22Rv1 (cell line): ENCODE measurements around the gene RHBDF2.
"Not testable (repeated sequence)": the region's sequence is repeated elsewhere in the genome, so short reads cannot be mapped to it uniquely, and the experiment has no call there.

Experiments used
- ZFX ChIP-seq: fragments of 450-650 bp; IDR thresholded peaks from 2 replicates; pipeline ENCODE4 v1.6.1; 2017; ENCODE audit warnings: antibody characterized with exemption, borderline replicate concordance
- TF ChIP-seq, protein P1 (sequence below): fragments of 450-650 bp; IDR thresholded peaks from 2 replicates; pipeline ENCODE4 v1.5.1; 2017; ENCODE audit warnings: mild to moderate bottlenecking

DNA sequence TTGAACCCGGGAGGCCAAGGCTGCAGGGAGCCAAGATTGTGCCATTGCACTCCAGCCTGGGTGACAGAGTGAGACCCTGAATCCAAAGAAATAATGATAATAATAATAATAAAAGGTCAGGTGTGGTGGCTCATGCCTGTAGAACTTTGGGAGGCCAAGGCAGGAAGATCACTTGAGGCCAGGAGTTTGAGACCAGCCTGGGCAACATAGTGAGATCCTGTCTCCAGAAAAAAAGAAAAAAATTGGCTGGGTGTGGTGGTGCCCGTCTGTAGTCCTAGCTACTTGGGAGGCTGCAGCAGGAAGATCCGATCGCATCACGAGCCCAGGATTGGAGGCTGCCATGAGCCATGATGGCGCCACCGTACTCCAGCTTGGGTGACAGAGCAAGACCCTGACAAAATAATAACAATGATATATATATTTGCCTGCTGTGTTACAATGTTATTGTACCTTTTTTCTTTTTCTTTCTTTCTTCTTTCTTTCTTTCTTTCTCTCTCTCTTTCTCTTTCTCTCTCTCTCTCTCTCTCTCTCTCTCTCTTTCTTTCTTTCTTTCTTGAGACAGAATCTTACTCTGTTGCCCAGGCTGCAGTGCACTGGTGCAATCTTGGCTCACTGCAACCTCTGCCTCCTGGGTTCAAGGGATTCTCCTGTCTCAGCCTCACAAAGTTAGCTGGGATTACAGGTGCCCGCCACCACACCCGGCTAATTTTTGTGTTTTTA is 32.6 kb upstream of the RHBDF2 start:
- TF ChIP-seq, protein P1, sequence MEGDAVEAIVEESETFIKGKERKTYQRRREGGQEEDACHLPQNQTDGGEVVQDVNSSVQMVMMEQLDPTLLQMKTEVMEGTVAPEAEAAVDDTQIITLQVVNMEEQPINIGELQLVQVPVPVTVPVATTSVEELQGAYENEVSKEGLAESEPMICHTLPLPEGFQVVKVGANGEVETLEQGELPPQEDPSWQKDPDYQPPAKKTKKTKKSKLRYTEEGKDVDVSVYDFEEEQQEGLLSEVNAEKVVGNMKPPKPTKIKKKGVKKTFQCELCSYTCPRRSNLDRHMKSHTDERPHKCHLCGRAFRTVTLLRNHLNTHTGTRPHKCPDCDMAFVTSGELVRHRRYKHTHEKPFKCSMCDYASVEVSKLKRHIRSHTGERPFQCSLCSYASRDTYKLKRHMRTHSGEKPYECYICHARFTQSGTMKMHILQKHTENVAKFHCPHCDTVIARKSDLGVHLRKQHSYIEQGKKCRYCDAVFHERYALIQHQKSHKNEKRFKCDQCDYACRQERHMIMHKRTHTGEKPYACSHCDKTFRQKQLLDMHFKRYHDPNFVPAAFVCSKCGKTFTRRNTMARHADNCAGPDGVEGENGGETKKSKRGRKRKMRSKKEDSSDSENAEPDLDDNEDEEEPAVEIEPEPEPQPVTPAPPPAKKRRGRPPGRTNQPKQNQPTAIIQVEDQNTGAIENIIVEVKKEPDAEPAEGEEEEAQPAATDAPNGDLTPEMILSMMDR: not testable (repeated sequence)
- TF ChIP-seq ZFX: not testable (repeated sequence)
